GM10266 (cell line): ENCODE measurements around the gene SSB.

Experiments used
- DNase-seq: peaks from one replicate; pipeline ENCODE4 v3.0.0; 2012; ENCODE audit errors: extremely low spot score
- CTCF ChIP-seq: IDR thresholded peaks from 2 replicates; pipeline ENCODE4 v1.5.1; 2012; ENCODE audit warnings: mild to moderate bottlenecking, low read depth; ENCODE audit not compliant: control insufficient read depth, insufficient read depth; ENCODE audit errors: missing control alignments

SSB gene

GRCh38 chr2:169772651-169773050 lies 26.0 kb upstream of the SSB start:
- no peak for DNase-seq
- no peak for TF ChIP-seq CTCF

- no peak for DNase-seq
These were observed 23.3 kb upstream of the SSB start for GRCh38 chr2:169775354-169775753.

DNA sequence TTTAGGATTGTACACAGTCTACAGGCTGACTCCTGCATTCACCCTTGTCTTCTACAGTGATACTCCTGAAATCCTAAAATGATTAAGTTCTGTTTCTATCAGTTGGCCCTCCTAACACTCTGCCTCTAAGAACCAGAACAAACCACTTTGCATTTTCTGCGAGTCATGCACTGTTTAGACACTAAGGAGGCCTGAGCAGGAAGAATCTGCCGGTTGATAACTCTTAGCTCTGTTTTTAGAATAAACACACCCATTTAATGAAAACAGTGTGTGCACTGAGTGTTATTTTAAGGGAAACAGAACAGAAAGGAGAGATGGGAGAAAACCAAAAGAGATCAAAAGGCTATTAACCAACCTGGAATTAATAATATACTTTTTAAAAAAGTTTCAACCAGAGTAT lies 22.9 kb upstream of the SSB start:
- DNase-seq, result no peak
- no peak for TF ChIP-seq CTCF

More at GRCh38 chr2:169775354-169775753, 23.3 kb upstream of the SSB start:
- TF ChIP-seq CTCF, result no peak

- TF ChIP-seq CTCF, result no peak
- no peak for DNase-seq
These were observed 22.4 kb upstream of the SSB start for GRCh38 chr2:169776252-169776761.

GRCh38 chr2:169778446-169778845 lies 20.2 kb upstream of the SSB start:
- no peak for TF ChIP-seq CTCF
- DNase-seq, result no peak

DNA sequence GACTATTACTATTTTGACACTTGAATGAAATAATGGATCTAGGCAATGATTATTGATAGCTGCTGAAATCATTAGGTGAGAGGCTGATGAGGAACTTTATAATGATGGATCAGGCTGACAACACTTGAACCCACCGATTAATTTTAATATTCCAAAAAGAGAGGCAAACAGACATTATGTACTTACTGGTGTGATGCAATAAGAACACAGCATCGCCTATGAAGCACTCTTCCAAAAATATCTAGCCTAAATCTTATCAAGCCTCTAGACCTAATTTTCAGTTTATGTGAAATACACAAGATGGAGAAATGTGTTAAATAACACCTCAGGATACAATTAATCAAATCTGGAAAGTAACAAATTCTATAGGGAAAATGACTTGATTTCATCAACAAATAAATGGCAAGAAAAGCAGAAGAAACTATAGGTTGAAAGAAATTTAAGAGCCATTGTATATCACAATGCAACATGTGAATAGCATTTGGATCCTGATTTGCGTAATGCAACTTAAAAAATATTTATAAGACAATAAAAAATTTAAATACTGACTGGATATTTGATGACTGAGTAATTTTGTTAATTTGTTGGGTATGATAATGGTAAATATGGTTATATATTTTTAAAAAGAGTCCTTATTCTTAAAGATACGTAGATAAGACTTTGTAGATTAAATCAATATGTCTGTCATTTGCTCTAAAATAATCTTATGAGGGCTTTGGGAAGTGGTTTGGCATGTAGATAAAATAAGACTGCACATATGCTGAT lies 17.2 kb upstream of the SSB start:
- DNase-seq, result no peak
- no peak for TF ChIP-seq CTCF

DNA sequence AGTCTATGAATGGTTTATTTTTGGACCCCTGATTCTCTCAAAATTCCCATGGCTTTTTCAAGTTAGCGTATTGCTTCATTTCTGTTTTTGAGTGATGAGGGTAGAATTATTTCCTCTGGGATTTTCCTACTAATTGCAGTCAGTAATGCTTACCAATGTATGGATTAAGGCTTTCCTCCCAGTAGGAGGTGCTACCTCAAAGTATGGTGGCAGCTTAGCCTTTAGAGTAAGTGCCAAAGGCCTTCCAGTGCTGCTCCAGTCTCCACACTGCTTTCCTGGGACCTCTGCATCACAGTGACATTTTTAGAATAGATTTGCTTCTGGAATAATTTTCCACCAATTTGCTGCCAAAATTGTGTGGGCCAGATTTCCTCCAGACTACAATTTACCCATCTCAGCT lies 16.2 kb upstream of the SSB start:
- no peak for DNase-seq
- TF ChIP-seq CTCF, result no peak
